Breast epithelium (tissue), 3 donors: ENCODE results near the gene PON3.

Experiments
- CTCF ChIP-seq, 3 donors: fragments of 450-650 bp; IDR thresholded peaks; one replicate each; pipeline ENCODE4 v1.5.1; 2016 to 2017; ENCODE audit warnings: antibody characterized with exemption in 3 of 3, mild to moderate bottlenecking in 3 of 3, moderate library complexity in 3 of 3
- POLR2A ChIP-seq: fragments of 450-650 bp; IDR thresholded peaks from one replicate; pipeline ENCODE4 v1.6.1; 2016; ENCODE audit warnings: antibody characterized with exemption, mild to moderate bottlenecking, moderate library complexity
- POLR2AphosphoS5 ChIP-seq, 3 donors: sonication (generic); formaldehyde crosslinking; IDR thresholded peaks; one replicate each; pipeline ENCODE4 v1.6.1; 2017; ENCODE audit warnings: antibody characterized with exemption in 3 of 3

- no peak for TF ChIP-seq CTCF (IDR thresholded peaks at IDR 0.05)
- no peak for TF ChIP-seq POLR2AphosphoS5 (IDR thresholded peaks at IDR 0.05)
- TF ChIP-seq POLR2A = no peak
These were observed 1.2 kb upstream of the PON3 start for GRCh38 chr7:95397381-95397780.
